ENCODE measurements around the gene FAM219B. TPM values are rescaled to one million over a fixed set of nuclear protein-coding genes. Genes with fewer than 3 reads are reported as not detected.

Gene FAM219B
- total RNA-seq, 1 donor from 2014 or later = 90.4 TPM

GRCh38 chr15:74858369-74858740, 48.3 kb downstream of the FAM219B start:
- no peak for DNase-seq
- H3K36me3 Mint-ChIP-seq (ENCODE audit: low read depth) = peaks cover 20% of the 10 kb centered on the region
- intact Hi-C loops (cut with micrococcal nuclease) = no loop called here
- ChIA-PET CTCF (interaction anchor here (1.3 to 3.9 kb wide), 2 partner anchors 12 to 43 kb away, joined by 6 to 22 read pairs; no protein-coding TSS in a partner anchor), POLR2A (interaction anchor here (0.5 to 4.9 kb wide), 11 partner anchors 11 to 211 kb away, joined by 3 to 42 read pairs (median 6); partner anchors contain the start of genes COX5A, MPI, SCAMP2 and ULK3)
- no peak for TF ChIP-seq CTCF (IDR thresholded peaks at IDR 0.05)
- H3K27ac Mint-ChIP-seq = peak overlapping the region; percentile 83
- H3K4me1 Mint-ChIP-seq = peaks cover 51% of the 10 kb centered on the region
- no peaks in the 10 kb centered on the region for H3K9me3 Mint-ChIP-seq
- no peaks in the 10 kb centered on the region for H3K27me3 Mint-ChIP-seq
- H3K4me3 Mint-ChIP-seq = peak overlapping the region; percentile 38
- no peak for ATAC-seq (ENCODE audit: low read depth)

- Mint-ChIP-seq H3K4me3 (peak overlapping the region; percentile 44), H3K4me1 (peaks cover 52% of the 10 kb centered on the region), H3K27ac (peak overlapping the region; percentile 83), H3K9me3 (no peaks in the 10 kb centered on the region), H3K27me3 (no peaks in the 10 kb centered on the region), H3K36me3 (ENCODE audit: low read depth) (peaks cover 25% of the 10 kb centered on the region)
- DNase-seq (no peak), ATAC-seq (ENCODE audit: low read depth) (peak; percentile 35)
- no peak for TF ChIP-seq CTCF (IDR thresholded peaks at IDR 0.05)
- intact Hi-C loops (cut with micrococcal nuclease) = loop anchor here (1.0 to 2.0 kb wide), 2 partner anchors 12 to 15 kb away; partner anchors contain the start of gene ULK3
- POLR2A ChIA-PET = interaction anchor here (0.5 to 4.9 kb wide), 11 partner anchors 12 to 149 kb away, joined by 3 to 42 read pairs (median 6); partner anchors contain the start of genes COX5A, MPI, SCAMP2 and ULK3
- CTCF ChIA-PET = interaction anchor here (1.3 to 3.9 kb wide), 2 partner anchors 12 to 43 kb away, joined by 6 to 22 read pairs; no protein-coding TSS in a partner anchor
Observed at GRCh38 chr15:74857671-74858368, 48.8 kb downstream of the FAM219B start.

- no peak for TF ChIP-seq CTCF (IDR thresholded peaks at IDR 0.05)
- Mint-ChIP-seq H3K27me3 (no peaks in the 10 kb centered on the region), H3K4me3 (peak overlapping the region; percentile 44), H3K27ac (peak overlapping the region; percentile 83), H3K4me1 (peaks cover 52% of the 10 kb centered on the region), H3K9me3 (no peaks in the 10 kb centered on the region), H3K36me3 (ENCODE audit: low read depth) (peaks cover 31% of the 10 kb centered on the region)
- intact Hi-C loops (cut with micrococcal nuclease) = loop anchor here (1.0 to 2.0 kb wide), 2 partner anchors 13 to 14 kb away; partner anchors contain the start of gene ULK3
- ChIA-PET POLR2A (interaction anchor here (0.6 to 4.9 kb wide), 4 partner anchors 12 to 44 kb away, joined by 3 to 42 read pairs (median 20); partner anchors contain the start of gene ULK3), CTCF (interaction anchor here (3.9 kb wide), 1 partner anchor 44 kb away, joined by 22 read pairs; no protein-coding TSS in a partner anchor)
- ATAC-seq (ENCODE audit: low read depth) (peak; percentile 72), DNase-seq (no peak)
Observed at GRCh38 chr15:74857082-74857655, 49.5 kb downstream of the FAM219B start.

- H3K36me3 Mint-ChIP-seq (ENCODE audit: low read depth) = peaks cover 37% of the 10 kb centered on the region
- H3K27me3 Mint-ChIP-seq = no peaks in the 10 kb centered on the region
- H3K27ac Mint-ChIP-seq = peak overlapping the region; percentile 83
- intact Hi-C loops (cut with micrococcal nuclease) = loop anchor here (2.0 kb wide), 1 partner anchor 14 kb away; the partner anchor contains the start of gene ULK3
- CTCF ChIA-PET = interaction anchor here (3.9 kb wide), 1 partner anchor 45 kb away, joined by 22 read pairs; no protein-coding TSS in a partner anchor
- no peak overlapping the region for H3K4me3 Mint-ChIP-seq
- H3K4me1 Mint-ChIP-seq = peaks cover 52% of the 10 kb centered on the region
- H3K9me3 Mint-ChIP-seq = no peaks in the 10 kb centered on the region
- DNase-seq (no peak), ATAC-seq (ENCODE audit: low read depth) (no peak)
- TF ChIP-seq CTCF (IDR thresholded peaks at IDR 0.05) = no peak
- POLR2A ChIA-PET = interaction anchor here (0.6 to 4.9 kb wide), 3 partner anchors 11 to 39 kb away, joined by 3 to 42 read pairs (median 35); partner anchors contain the start of gene ULK3
Observed at GRCh38 chr15:74856537-74856936, 50.1 kb downstream of the FAM219B start.

All from activated B cell treated with CpG ODN at 0.5 μM for 24 hours (primary cell).